ENCODE data around the gene ABLIM3. TPM values are rescaled to one million over a fixed set of nuclear protein-coding genes. Genes with fewer than 3 reads are reported as not detected.

The ABLIM3 gene
- total and polyA plus RNA-seq, 2 of the 8 experiments (the other 6 are each of a cell fraction or from before 2014, with no cell fraction given), result 0.36 to 0.56 TPM

- ChIA-PET CTCF (ENCODE audit: partially characterized antibody) (interaction anchor here (1.4 to 9.7 kb wide), 2 partner anchors 9 to 99 kb away, joined by 3 to 70 read pairs; no protein-coding TSS in a partner anchor), POLR2A (ENCODE audit: partially characterized antibody) (interaction anchor here (0.6 kb wide), 1 partner anchor 49 kb away, joined by 3 read pairs; no protein-coding TSS in a partner anchor)
- no peaks in the 10 kb centered on the region for H3K79me1 ChIP-seq (ENCODE audit: low read depth, low read length)
- H2BK20ac ChIP-seq (ENCODE audit: low read length), result no peak overlapping the region
- no peak overlapping the region for H2BK5ac ChIP-seq (ENCODE audit: low read depth, low read length)
- H3K36me3 ChIP-seq (ENCODE audit: control insufficient read depth in 2 of 4, insufficient read depth in 4 of 4, low read length in 3 of 4), result no peaks in the 10 kb centered on the region
- no peaks in the 10 kb centered on the region for H4K20me1 ChIP-seq (replicated peaks in 1 of 2; ENCODE audit: control insufficient read depth in 1 of 2, insufficient read depth in 2 of 2, low read length in 2 of 2)
- no peak overlapping the region for H2BK120ac ChIP-seq (replicated peaks; ENCODE audit: low read depth, low read length)
- H3K4me3 ChIP-seq (ENCODE audit: extremely low read depth in 1 of 4, insufficient read depth in 2 of 4, low read depth in 3 of 4, low read length in 4 of 4), result no peak overlapping the region
- H3K18ac ChIP-seq (ENCODE audit: extremely low read depth, low read length), result no peak overlapping the region
- 95% methylated on average over 1 of the region's 1 CpG; no CpG with 5 or more reads in 1 of the 2 experiments for WGBS, 2 experiments (ENCODE audit: extremely low coverage in 1 of 2, insufficient coverage in 1 of 2, insufficient read length in 1 of 2, insufficient replicate concordance in 2 of 2, low coverage in 1 of 2, low lambda C conversion rate in 2 of 2, missing lambda C conversion rate in 1 of 2)
- no peak overlapping the region for H2AK5ac ChIP-seq (ENCODE audit: low read depth, low read length)
- no peak overlapping the region for H2AFZ ChIP-seq (ENCODE audit: low read length)
- no peak overlapping the region for H3K14ac ChIP-seq (ENCODE audit: insufficient read length)
- no peak overlapping the region for H3K27ac ChIP-seq (ENCODE audit: low read depth, low read length)
- H3K4me1 ChIP-seq (replicated peaks in 1 of 4; ENCODE audit: control insufficient read depth in 3 of 4, insufficient read depth in 4 of 4, low read length in 3 of 4), result no peaks in the 10 kb centered on the region
- H4K91ac ChIP-seq (replicated peaks; ENCODE audit: insufficient read length, low read length), result no peak overlapping the region
- H3K56ac ChIP-seq (replicated peaks; ENCODE audit: insufficient read length, low read depth, low read length), result no peak overlapping the region
- H4K5ac ChIP-seq (ENCODE audit: insufficient read length, low read depth, low read length), result no peak overlapping the region
- H2BK12ac ChIP-seq (ENCODE audit: low read depth, low read length), result no peak overlapping the region
- H3K4me2 ChIP-seq (ENCODE audit: insufficient read depth in 1 of 2, low read depth in 2 of 2, low read length in 2 of 2), result no peak overlapping the region
- FAIRE-seq, result no peak
- DNase-seq (ENCODE audit: low read depth in 1 of 2, low spot score in 2 of 2), result no peak
- H3K9ac ChIP-seq (replicated peaks in 1 of 4; ENCODE audit: extremely low read depth in 1 of 4, low read depth in 3 of 4, low read length in 3 of 4), result no peak overlapping the region
- H3K23me2 ChIP-seq (ENCODE audit: low read depth, low read length), result no peaks in the 10 kb centered on the region
- no peaks in the 10 kb centered on the region for H3K27me3 ChIP-seq (replicated peaks in 1 of 4; ENCODE audit: control insufficient read depth in 3 of 4, extremely low read depth in 1 of 4, insufficient read depth in 3 of 4, low read length in 3 of 4)
- no peaks in the 10 kb centered on the region for H3K9me3 ChIP-seq (ENCODE audit: insufficient read depth in 2 of 2, low read depth in 1 of 2, low read length in 1 of 2)
- no peaks in the 10 kb centered on the region for H3K79me2 ChIP-seq (ENCODE audit: control insufficient read depth in 1 of 2, insufficient read depth in 2 of 2, low read length in 2 of 2)
- no peak overlapping the region for H2BK15ac ChIP-seq (ENCODE audit: low read length)
- no peak overlapping the region for H4K8ac ChIP-seq (ENCODE audit: extremely low read depth, insufficient read depth, low read length)
- H3K4ac ChIP-seq (replicated peaks; ENCODE audit: insufficient read length, low read depth, low read length), result no peak overlapping the region
- no peak overlapping the region for H3K23ac ChIP-seq (ENCODE audit: insufficient read length)
- TF ChIP-seq HDAC6 (IDR thresholded peaks at IDR 0.05; ENCODE audit: low read depth, low read length) (no peak), CHD1 (IDR thresholded peaks at IDR 0.05; ENCODE audit: low read depth, low read length) (no peak), CREB1 (IDR thresholded peaks at IDR 0.05) (no peak), RAD21 (IDR thresholded peaks at IDR 0.05 in 1 of 2, conservative IDR thresholded peaks at IDR 0.05 in 1 of 2; ENCODE audit: low read depth in 2 of 2, low read length in 2 of 2) (no peak), CBX8 (IDR thresholded peaks at IDR 0.05; ENCODE audit: borderline replicate concordance, low read depth, low read length) (no peak), EGR1 (IDR thresholded peaks at IDR 0.05; ENCODE audit: borderline replicate concordance, low read depth, low read length) (no peak), POU5F1 (IDR thresholded peaks at IDR 0.05; ENCODE audit: low read depth, low read length) (no peak), NANOG (IDR thresholded peaks at IDR 0.05; ENCODE audit: insufficient read depth, low read depth, low read length, poor library complexity, severe bottlenecking) (no peak), RFX5 (IDR thresholded peaks at IDR 0.05; ENCODE audit: borderline replicate concordance, low read depth, low read length) (no peak), YY1 (IDR thresholded peaks at IDR 0.05; ENCODE audit: low read depth, low read length) (no peak), POLR2A (IDR thresholded peaks at IDR 0.05; ENCODE audit: control extremely low read depth in 1 of 2, low read depth in 2 of 2, low read length in 2 of 2) (no peak), TEAD4 (IDR thresholded peaks at IDR 0.05; ENCODE audit: low read depth, low read length) (no peak), SIX5 (IDR thresholded peaks at IDR 0.05; ENCODE audit: low read depth, low read length) (no peak), BRCA1 (IDR thresholded peaks at IDR 0.05; ENCODE audit: low read depth, low read length) (no peak)
Observed at GRCh38 chr5:149219584-149219983, 78.3 kb downstream of the ABLIM3 start.
